Ovary (tissue), 3 donors: ENCODE measurements around the gene PIGO.

ENCODE experiments used
- CTCF ChIP-seq, 3 donors: fragments of 450-650 bp in 2 of 3; fragments of 200-600 bp in 1 of 3; IDR thresholded peaks; one replicate each; pipeline versions ENCODE4 v1.5.1 to v1.8.0; 2016 to 2022; ENCODE audit warnings: antibody characterized with exemption in 3 of 3, mild to moderate bottlenecking in 1 of 3
- EP300 ChIP-seq: sonication (generic); formaldehyde crosslinking; IDR thresholded peaks from one replicate; pipeline ENCODE4 v1.6.1; 2017; ENCODE audit warnings: antibody characterized with exemption
- POLR2A ChIP-seq: fragments of 450-650 bp; IDR thresholded peaks from one replicate; pipeline ENCODE4 v1.6.1; 2017; ENCODE audit warnings: antibody characterized with exemption, mild to moderate bottlenecking, moderate library complexity
- donor health status: DM: no; HTN: no; CAD: no.

GRCh38 chr9:35054871-35055644 lies 41.3 kb downstream of the PIGO start:
- no peak for TF ChIP-seq CTCF (IDR thresholded peaks at IDR 0.05)
- no peak for TF ChIP-seq POLR2A
- no peak for TF ChIP-seq EP300
